Naive thymus-derived CD4-positive, alpha-beta T cell (primary cell): ENCODE measurements around the gene DNAJB14. TPM values are rescaled to one million over a fixed set of nuclear protein-coding genes. Genes with fewer than 3 reads are reported as not detected.

ENCODE experiments used
- ATAC-seq: fragments of 150-1000 bp; cut with Tn5 transposase; 2 replicates; pipeline ENCODE4 v1.10.0; 2021; ENCODE audit warnings: mild to moderate bottlenecking, moderate library complexity
- CTCF ChIA-PET: fragments of 350-600 bp; sonication (Branson Sonifier 250); formaldehyde crosslinking; loops from one replicate; lab custom pipeline; 2021; ENCODE audit warnings: antibody characterized with exemption; lab: Charles Lee
- POLR2A ChIA-PET: fragments of 350-600 bp; sonication (Branson Sonifier 250); formaldehyde crosslinking; loops from one replicate; lab custom pipeline; 2021; ENCODE audit warnings: antibody characterized with exemption, inconsistent platforms; lab: Charles Lee
- DNase-seq, 9 donors: peaks; one replicate each; pipeline versions ENCODE4 v3.0.0 to v3.0.0-alpha.2; 2020 to 2022; ENCODE audit warnings: mixed read lengths in 1 of 9
- H3K27ac ChIP-seq: one replicate; pipeline ENCODE4 v1.7.0; 2013; ENCODE audit warnings: mild to moderate bottlenecking, low read depth, low read length, moderate library complexity
- H3K27me3 ChIP-seq, 2 donors: one replicate each; pipeline ENCODE4 v1.7.0; 2013; ENCODE audit warnings: low read length in 2 of 2, mild to moderate bottlenecking in 2 of 2, moderate library complexity in 2 of 2; ENCODE audit not compliant: control insufficient read depth in 2 of 2, insufficient read depth in 2 of 2
- H3K36me3 ChIP-seq, 3 experiments: 1 replicate in 2 of 3; 2 replicates in 1 of 3; pipeline ENCODE4 v1.7.0; 2013; ENCODE audit warnings: low read length in 3 of 3, mild to moderate bottlenecking in 3 of 3, moderate library complexity in 1 of 3; ENCODE audit not compliant: insufficient read depth in 3 of 3, control insufficient read depth in 2 of 3
- H3K4me1 ChIP-seq, 2 donors: one replicate each; pipeline ENCODE4 v1.7.0; 2013; ENCODE audit warnings: low read length in 2 of 2, mild to moderate bottlenecking in 2 of 2, moderate library complexity in 1 of 2; ENCODE audit not compliant: control insufficient read depth in 2 of 2, insufficient read depth in 2 of 2
- H3K4me3 ChIP-seq: 2 replicates; pipeline ENCODE4 v1.7.0; 2013; ENCODE audit warnings: mild to moderate bottlenecking, low read length
- H3K9me3 ChIP-seq, 3 experiments: 1 replicate in 2 of 3; 2 replicates in 1 of 3; pipeline ENCODE4 v1.7.0; 2013; ENCODE audit warnings: low read length in 3 of 3; ENCODE audit not compliant: control insufficient read depth in 2 of 3
- H3K27ac Mint-ChIP-seq, 9 donors: one replicate each; pipeline ENCODE4 v1.8.0; 2020 to 2022; ENCODE audit warnings: mixed read lengths in 9 of 9, mild to moderate bottlenecking in 8 of 9, moderate library complexity in 5 of 9, inconsistent platforms in 2 of 9
- H3K27me3 Mint-ChIP-seq, 5 donors: one replicate each; pipeline ENCODE4 v1.8.0; 2021 to 2022; ENCODE audit warnings: mixed read lengths in 5 of 5, mild to moderate bottlenecking in 1 of 5
- H3K36me3 Mint-ChIP-seq, 5 donors: one replicate each; pipeline ENCODE4 v1.8.0; 2020 to 2022; ENCODE audit warnings: mixed read lengths in 5 of 5, mild to moderate bottlenecking in 3 of 5, inconsistent platforms in 1 of 5
- H3K4me1 Mint-ChIP-seq, 7 donors: one replicate each; pipeline ENCODE4 v1.8.0; 2020 to 2022; ENCODE audit warnings: mixed read lengths in 7 of 7, mild to moderate bottlenecking in 3 of 7, inconsistent platforms in 1 of 7
- H3K4me3 Mint-ChIP-seq, 10 donors: one replicate each; pipeline ENCODE4 v1.8.0; 2020 to 2022; ENCODE audit warnings: mild to moderate bottlenecking in 10 of 10, mixed read lengths in 10 of 10, moderate library complexity in 6 of 10, inconsistent platforms in 2 of 10
- H3K9me3 Mint-ChIP-seq, 11 donors: one replicate each; pipeline ENCODE4 v1.8.0; 2020 to 2022; ENCODE audit warnings: mixed read lengths in 11 of 11, mild to moderate bottlenecking in 4 of 11, inconsistent platforms in 1 of 11, moderate library complexity in 1 of 11
- intact Hi-C, 2 donors: fragments of 100-400 bp; cut with micrococcal nuclease; formaldehyde crosslinking; loops; one replicate each; pipeline ENCODE4 v1.15.1; 2023
- polyA plus RNA-seq, 2 donors: library from polyadenylated mRNA; unstranded; fragments of 300-500 nt; fragmentation: Illumina TruSeq; gene quantifications; one replicate each; pipeline ENCODE4 v1.2.3, GENCODE V29; 2021
- total RNA-seq, 6 experiments: library from RNA in 5 of 6; stranded (reverse) in 5 of 6; gene quantifications; 1 replicate in 5 of 6; 2 replicates in 1 of 6; pipeline ENCODE4 v1.2.3 and lab custom pipeline; 2021 to 2026

The DNAJB14 gene
- total and polyA plus RNA-seq, 7 experiments from 2014 or later = 49.7 to 80.5 (median 54.2) TPM

- peaks cover 0 to 5% (median 4%) of the 10 kb centered on the region in 3 experiments for H3K36me3 ChIP-seq
- H3K9me3 ChIP-seq = no peaks in the 10 kb centered on the region
- H3K36me3 Mint-ChIP-seq = peaks cover 0 to 40% (median 9%) of the 10 kb centered on the region in 5 donors
- peak overlapping the region; percentile 91 for H3K27ac ChIP-seq
- POLR2A ChIA-PET = interaction anchor here (0.6 to 5.0 kb wide), 22 partner anchors 14 to 1399 kb away, joined by 3 to 80 read pairs (median 4); partner anchors contain the start of genes DAPP1, LAMTOR3, PPP3CA and TRMT10A
- H3K4me1 Mint-ChIP-seq = peaks cover 32 to 55% (median 48%) of the 10 kb centered on the region in 7 donors
- intact Hi-C loops = loop anchor here (2.0 to 10.0 kb wide), 11 partner anchors 19 to 1470 kb away; partner anchors contain the start of genes ADH5 (in 1 of the 2), EIF4E (in 1 of the 2) and PPP3CA (in 1 of the 2)
- DNase-seq (no peak), ATAC-seq (no peak)
- CTCF ChIA-PET = interaction anchor here (0.6 to 3.7 kb wide), 12 partner anchors 20 to 385 kb away, joined by 3 to 28 read pairs (median 4); partner anchors contain the start of genes DAPP1 and LAMTOR3
- peaks cover 44 to 50% of the 10 kb centered on the region in 2 donors for H3K4me1 ChIP-seq
- H3K27ac Mint-ChIP-seq = peak overlapping the region in 5 of 9 donors; percentile 95 to 98 (median 97)
- peaks cover 0 to 2% (median 0%) of the 10 kb centered on the region in 11 donors for H3K9me3 Mint-ChIP-seq
- peak overlapping the region in 7 of 10 donors; percentile 90 to 99 (median 94) for H3K4me3 Mint-ChIP-seq
- peak overlapping the region; percentile 62 for H3K4me3 ChIP-seq
- H3K27me3 Mint-ChIP-seq = no peaks in the 10 kb centered on the region
- no peaks in the 10 kb centered on the region for H3K27me3 ChIP-seq
These were observed 1.2 kb upstream of the DNAJB14 start for GRCh38 chr4:99947608-99948007.

DNA sequence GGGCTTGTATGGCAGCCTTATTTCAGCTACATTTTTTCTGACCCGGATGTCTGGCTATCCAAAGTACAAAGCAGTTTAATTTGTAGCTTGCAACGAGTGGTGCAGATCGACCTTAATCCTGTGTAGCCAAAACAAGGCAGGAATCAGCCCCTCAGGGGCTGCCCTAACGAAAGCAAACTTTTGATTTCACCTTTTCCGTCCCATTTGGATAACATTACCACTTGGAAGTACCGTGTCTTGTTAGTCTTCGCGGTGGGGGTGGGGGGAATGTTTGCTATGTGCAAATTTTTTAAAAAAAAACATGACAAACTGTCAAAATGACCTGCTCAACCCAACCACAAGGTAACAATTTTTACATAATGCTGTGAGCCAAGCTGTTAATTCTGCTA, 766 bp upstream of the DNAJB14 start:
- peak overlapping the region in 5 of 9 donors; percentile 95 to 98 (median 97) for H3K27ac Mint-ChIP-seq
- Histone ChIP-seq H3K36me3 (peaks cover 0 to 5% (median 4%) of the 10 kb centered on the region in 3 experiments), H3K9me3 (no peaks in the 10 kb centered on the region), H3K27ac (peak overlapping the region; percentile 91), H3K4me1 (peaks cover 44 to 50% of the 10 kb centered on the region in 2 donors), H3K27me3 (no peaks in the 10 kb centered on the region), H3K4me3 (peak overlapping the region; percentile 62)
- peaks cover 0 to 39% (median 9%) of the 10 kb centered on the region in 5 donors for H3K36me3 Mint-ChIP-seq
- H3K4me3 Mint-ChIP-seq = peak overlapping the region in 7 of 10 donors; percentile 90 to 99 (median 94)
- intact Hi-C loops = loop anchor here (2.0 to 10.0 kb wide), 7 partner anchors 18 to 1470 kb away; partner anchors contain the start of genes ADH5 (in 1 of the 2) and EIF4E (in 1 of the 2)
- DNase-seq = no peak
- ChIA-PET CTCF (interaction anchor here (0.6 to 3.7 kb wide), 10 partner anchors 49 to 384 kb away, joined by 3 to 28 read pairs (median 4); partner anchors contain the start of genes DAPP1 and LAMTOR3), POLR2A (interaction anchor here (0.6 to 5.0 kb wide), 26 partner anchors 11 to 1400 kb away, joined by 3 to 80 read pairs (median 4); partner anchors contain the start of genes ADH5, DAPP1, LAMTOR3 and METAP1)
- no peaks in the 10 kb centered on the region for H3K27me3 Mint-ChIP-seq
- peaks cover 33 to 57% (median 49%) of the 10 kb centered on the region in 7 donors for H3K4me1 Mint-ChIP-seq
- H3K9me3 Mint-ChIP-seq = peaks cover 0 to 2% (median 0%) of the 10 kb centered on the region in 11 donors
- ATAC-seq = no peak

DNA sequence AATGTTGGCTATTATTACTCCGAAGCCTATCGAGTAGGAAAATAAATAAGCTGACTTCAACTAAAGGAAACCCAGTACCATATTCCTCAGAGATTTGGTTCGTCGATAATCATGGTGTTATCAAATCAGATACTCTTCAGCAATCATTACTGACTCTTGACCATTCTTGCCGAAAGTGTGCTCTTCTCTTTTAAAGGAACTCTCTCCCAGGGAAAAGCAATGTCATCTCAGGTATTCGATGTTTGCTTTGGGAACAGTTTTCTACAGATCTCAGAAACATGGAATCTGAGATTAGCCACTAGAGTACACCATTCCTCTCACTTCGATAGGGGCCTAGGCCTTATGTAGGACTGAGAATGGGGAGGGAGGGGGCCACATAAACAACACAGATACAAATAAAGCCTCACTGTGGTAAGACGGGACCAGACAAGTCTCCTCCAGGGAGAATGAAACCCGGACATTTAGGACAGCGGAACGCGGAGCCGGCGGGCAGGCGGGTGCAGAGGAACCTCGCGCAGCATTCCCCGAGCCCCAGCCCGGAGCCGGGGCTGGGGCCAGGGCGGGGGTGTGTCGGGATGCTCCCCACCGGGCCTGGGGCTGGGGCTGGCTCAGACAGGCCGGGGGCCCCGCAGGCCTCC, 581 bp downstream of the DNAJB14 start:
- peaks cover 42 to 47% of the 10 kb centered on the region in 2 donors for H3K4me1 ChIP-seq
- no peak for ATAC-seq
- CTCF ChIA-PET = interaction anchor here (0.7 to 3.7 kb wide), 6 partner anchors 18 to 147 kb away, joined by 3 to 28 read pairs (median 4); partner anchors contain the start of gene LAMTOR3

GRCh38 chr4:99943904-99944437, 2.4 kb downstream of the DNAJB14 start:
- H3K27me3 ChIP-seq = no peaks in the 10 kb centered on the region
- ATAC-seq (no peak), DNase-seq (no peak)
- H3K4me3 ChIP-seq = peak overlapping the region; percentile 9
- H3K27me3 Mint-ChIP-seq = no peaks in the 10 kb centered on the region
- POLR2A ChIA-PET = interaction anchor here (0.8 to 1.8 kb wide), 3 partner anchors 8 to 50 kb away, joined by 3 to 6 read pairs (median 3); partner anchors contain the start of gene LAMTOR3
- H3K9me3 Mint-ChIP-seq = peaks cover 0 to 2% (median 0%) of the 10 kb centered on the region in 11 donors
- peak overlapping the region in 8 of 10 donors; percentile 20 to 100 (median 83) for H3K4me3 Mint-ChIP-seq
- peaks cover 41 to 47% of the 10 kb centered on the region in 2 donors for H3K4me1 ChIP-seq
- peaks cover 40 to 75% (median 66%) of the 10 kb centered on the region in 7 donors for H3K4me1 Mint-ChIP-seq
- peaks cover 0 to 47% (median 13%) of the 10 kb centered on the region in 5 donors for H3K36me3 Mint-ChIP-seq
- CTCF ChIA-PET = no interaction called here
- no peak overlapping the region for H3K27ac ChIP-seq
- H3K9me3 ChIP-seq = no peaks in the 10 kb centered on the region
- H3K27ac Mint-ChIP-seq = peak overlapping the region in 5 of 9 donors; percentile 21 to 82 (median 30)
- intact Hi-C loops = loop anchor here (1.0 to 10.0 kb wide), 2 partner anchors 11 to 1081 kb away; no protein-coding TSS in a partner anchor
- H3K36me3 ChIP-seq = peaks cover 0 to 5% (median 4%) of the 10 kb centered on the region in 3 experiments

More for the DNA sequence above, 581 bp downstream of the DNAJB14 start:
- peaks cover 40 to 65% (median 56%) of the 10 kb centered on the region in 7 donors for H3K4me1 Mint-ChIP-seq
- peak overlapping the region; percentile 91 for H3K27ac ChIP-seq
- peaks cover 0 to 5% (median 4%) of the 10 kb centered on the region in 3 experiments for H3K36me3 ChIP-seq
- H3K4me3 Mint-ChIP-seq = peak overlapping the region in 8 of 10 donors; percentile 92 to 100 (median 99)
- peak overlapping the region; percentile 62 for H3K4me3 ChIP-seq
- no peaks in the 10 kb centered on the region for H3K27me3 ChIP-seq
- H3K9me3 Mint-ChIP-seq = peaks cover 0 to 2% (median 0%) of the 10 kb centered on the region in 11 donors
- H3K27ac Mint-ChIP-seq = peak overlapping the region in 7 of 9 donors; percentile 94 to 98 (median 97)
- DNase-seq = peak in 1 of 9 donors; percentile 13
- no peaks in the 10 kb centered on the region for H3K9me3 ChIP-seq
- H3K36me3 Mint-ChIP-seq = peaks cover 0 to 42% (median 9%) of the 10 kb centered on the region in 5 donors
- intact Hi-C loops = loop anchor here (1.0 to 10.0 kb wide), 9 partner anchors 17 to 1471 kb away; partner anchors contain the start of genes ADH5 (in 1 of the 2), EIF4E (in 1 of the 2) and LAMTOR3 (in 1 of the 2)
- no peaks in the 10 kb centered on the region for H3K27me3 Mint-ChIP-seq
- POLR2A ChIA-PET = interaction anchor here (0.6 to 5.0 kb wide), 20 partner anchors 16 to 1401 kb away, joined by 3 to 80 read pairs (median 5); partner anchors contain the start of genes ADH5, DAPP1, LAMTOR3 and METAP1

GRCh38 chr4:99938243-99938753, 8.1 kb downstream of the DNAJB14 start:
- H3K36me3 Mint-ChIP-seq = peaks cover 0 to 50% (median 35%) of the 10 kb centered on the region in 5 donors
- intact Hi-C loops = no loop called here
- DNase-seq = no peak
- peak overlapping the region in 1 of 10 donors; percentile 2 for H3K4me3 Mint-ChIP-seq
- no peak overlapping the region for H3K27ac ChIP-seq
- peak overlapping the region in 1 of 9 donors; percentile 23 for H3K27ac Mint-ChIP-seq
- H3K27me3 ChIP-seq = no peaks in the 10 kb centered on the region
- H3K4me3 ChIP-seq = no peak overlapping the region
- no peak for ATAC-seq
- peaks cover 5 to 6% of the 10 kb centered on the region in 2 donors for H3K4me1 ChIP-seq
- ChIA-PET CTCF (interaction anchor here (0.6 kb wide), 1 partner anchor 618 kb away, joined by 6 read pairs; no protein-coding TSS in a partner anchor), POLR2A (no interaction called here)
- H3K36me3 ChIP-seq = peaks cover 0 to 5% (median 0%) of the 10 kb centered on the region in 3 experiments
- H3K27me3 Mint-ChIP-seq = no peaks in the 10 kb centered on the region
- peaks cover 0 to 11% (median 0%) of the 10 kb centered on the region in 3 experiments for H3K9me3 ChIP-seq
- H3K9me3 Mint-ChIP-seq = peaks cover 0 to 26% (median 11%) of the 10 kb centered on the region in 11 donors
- H3K4me1 Mint-ChIP-seq = peaks cover 24 to 57% (median 46%) of the 10 kb centered on the region in 7 donors
